ENCODE data around the gene SLAMF9.
A peak's percentile ranks its signal among the peaks of the same experiment; 100 is the strongest.

SLAMF9 gene

DNA sequence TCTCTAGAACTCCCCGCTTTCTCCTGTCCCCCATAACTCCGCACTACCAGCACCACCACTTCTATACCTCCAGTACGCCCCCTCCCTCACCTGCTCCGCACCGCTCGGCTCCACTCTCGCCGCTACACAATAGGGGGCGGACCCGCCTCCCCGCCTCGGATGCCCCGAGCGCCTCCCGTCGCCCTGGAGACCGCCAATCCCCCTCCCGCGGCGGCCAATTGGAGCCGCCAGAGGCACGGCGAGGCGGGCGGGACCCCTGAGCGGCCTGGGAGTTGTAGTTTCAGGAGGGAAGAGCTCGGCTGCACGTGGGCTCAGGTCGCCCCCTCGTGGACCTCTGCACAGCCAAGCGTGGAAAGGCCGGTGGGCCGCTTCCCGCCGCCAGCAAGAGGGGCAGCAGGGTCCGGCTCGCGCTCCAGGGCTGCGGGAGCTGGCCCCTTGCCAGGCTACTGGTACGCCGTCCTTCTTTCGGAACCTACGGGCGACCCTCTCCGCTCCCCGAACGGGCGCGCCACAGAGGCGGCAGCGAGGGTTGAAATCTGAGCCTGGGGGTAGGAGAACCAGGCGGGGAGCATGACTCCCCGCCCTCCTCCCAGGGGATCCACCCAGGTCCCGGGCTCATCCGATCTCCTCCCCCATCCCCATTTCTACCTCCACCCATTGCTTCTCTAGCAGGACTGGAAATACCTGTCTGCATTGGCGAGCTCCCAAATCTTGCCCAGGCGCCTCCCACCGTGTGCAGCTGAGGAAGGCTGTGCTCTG, 8.4 kb downstream of the SLAMF9 start, which contains the start of gene IGSF9:
IGSF9 (minus strand) TSS at position 131 of the 759 bp plus-strand sequence. CDS start 2,159 bp downstream, outside the sequence.
- peak; percentile 54 to 56 for DNase-seq (ENCODE audit: low read depth in 2 of 2)

DNA sequence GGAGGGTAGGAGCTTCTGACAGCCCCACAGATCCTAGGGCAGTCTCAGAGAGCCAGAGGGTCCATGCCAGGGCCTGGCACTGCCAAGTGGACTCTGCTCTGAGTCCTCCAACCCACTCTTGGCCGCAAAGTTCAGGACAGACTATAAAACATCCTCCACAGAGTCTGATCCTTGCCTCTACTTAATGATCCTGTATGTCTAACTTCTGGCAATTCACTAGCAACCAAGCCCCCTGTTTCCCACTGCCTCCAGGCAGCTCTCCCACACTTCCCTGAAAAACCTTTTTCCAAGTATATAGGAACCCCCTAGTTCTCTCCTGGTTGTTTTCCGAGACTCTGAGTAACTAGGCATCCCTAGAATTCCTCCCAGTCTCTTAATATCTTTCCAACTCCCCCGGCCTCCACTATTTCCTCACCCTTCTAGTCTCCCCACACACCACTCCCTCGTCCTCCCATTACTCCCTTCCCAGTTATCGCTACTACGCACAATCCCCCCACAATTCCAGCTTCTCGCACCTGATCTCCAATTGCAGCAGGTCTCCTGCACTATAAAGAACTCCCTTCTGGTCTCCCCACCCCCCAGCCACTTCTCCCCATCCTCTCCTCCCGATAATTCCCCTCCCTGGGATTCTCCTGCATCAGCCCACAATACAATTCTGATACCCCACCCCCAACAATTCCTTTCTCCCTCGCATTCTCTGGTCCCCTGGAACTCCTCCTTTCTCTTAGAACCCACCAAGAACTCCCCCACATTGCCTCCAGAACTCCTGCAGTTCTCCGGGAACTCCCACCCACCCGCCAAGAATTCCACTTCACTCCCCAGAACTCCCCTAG, 9.2 kb downstream of the SLAMF9 start:
- no peak for DNase-seq (ENCODE audit: low read depth in 2 of 2)

GRCh38 chr1:159943908-159944622, 10.0 kb downstream of the SLAMF9 start:
- DNase-seq (ENCODE audit: low read depth in 2 of 2): no peak

- DNase-seq (ENCODE audit: low read depth in 2 of 2): no peak
Measured at GRCh38 chr1:159943278-159943640, 10.8 kb downstream of the SLAMF9 start.

- DNase-seq (ENCODE audit: low read depth in 2 of 2): no peak
Measured at GRCh38 chr1:159942632-159943277, 11.3 kb downstream of the SLAMF9 start.

- DNase-seq (ENCODE audit: low read depth in 2 of 2): no peak
Measured at GRCh38 chr1:159941591-159942560, 12.2 kb downstream of the SLAMF9 start.

DNA sequence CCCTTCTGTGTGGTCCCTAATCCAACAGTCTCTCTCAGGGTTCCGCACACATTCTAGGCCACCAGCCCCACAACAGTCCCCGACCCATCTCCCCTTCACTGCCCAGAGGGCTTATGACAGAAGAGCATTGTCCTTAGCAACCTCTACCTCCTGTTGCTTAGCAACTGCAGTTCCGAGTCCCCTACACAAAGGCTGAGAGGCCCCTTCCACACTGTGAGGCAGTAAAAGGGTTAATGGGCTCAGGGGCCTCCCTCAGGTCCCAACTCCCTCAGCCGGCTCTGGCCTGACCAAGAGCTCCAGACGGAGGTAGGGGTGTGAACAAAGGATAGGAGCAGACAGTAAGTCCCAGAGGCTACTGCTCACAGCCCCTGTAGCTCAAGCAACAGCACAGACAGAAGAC, 12.9 kb downstream of the SLAMF9 start:
- DNase-seq (ENCODE audit: low read depth in 2 of 2): no peak

DNA sequence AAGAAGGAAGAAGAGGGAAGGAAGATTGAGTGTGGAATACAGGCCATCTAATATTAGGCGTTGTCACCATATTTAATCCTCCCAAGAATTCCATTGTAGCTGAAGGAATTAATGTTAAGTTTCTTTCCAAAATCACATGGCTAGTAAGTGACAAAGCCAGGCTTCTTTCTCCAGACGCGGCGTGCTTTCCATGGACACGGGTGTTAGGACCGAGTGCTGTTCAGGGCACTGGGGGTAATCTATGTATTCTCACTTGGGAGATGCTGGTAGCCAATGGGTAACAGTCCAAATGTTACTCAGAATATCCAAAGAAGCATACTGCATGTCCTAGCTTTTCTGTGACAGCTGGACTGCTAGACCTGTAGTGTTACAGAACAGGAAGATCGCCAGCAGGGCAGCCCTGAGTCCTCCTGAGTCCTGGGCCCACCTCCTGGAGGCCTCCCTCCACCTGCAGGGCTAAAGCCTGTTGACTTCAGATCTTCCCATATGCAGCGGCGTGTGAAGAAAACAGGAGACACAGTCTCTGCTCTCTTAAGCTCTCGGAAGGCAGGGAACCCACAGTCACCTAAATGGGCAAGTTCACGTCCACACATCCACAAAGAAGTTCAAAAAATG, 13.9 kb downstream of the SLAMF9 start:
- DNase-seq (ENCODE audit: low read depth in 2 of 2): no peak

DNA sequence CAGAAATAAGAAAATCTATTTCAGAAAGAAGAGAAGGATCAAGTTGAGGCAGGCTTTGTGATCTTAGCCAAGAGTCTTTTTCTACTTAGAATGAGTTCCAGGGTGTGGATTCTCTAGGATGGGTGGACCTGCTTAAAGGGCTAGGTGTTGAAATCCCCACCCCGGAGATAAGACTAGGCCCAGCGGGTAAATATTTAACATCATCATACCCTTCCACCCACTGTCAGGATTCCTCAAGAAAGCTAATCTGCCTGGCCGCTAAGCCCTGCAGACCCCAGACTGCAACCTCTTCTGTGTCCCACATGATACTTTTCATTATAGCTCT, 14.4 kb downstream of the SLAMF9 start:
- DNase-seq (ENCODE audit: low read depth in 2 of 2): no peak

DNA sequence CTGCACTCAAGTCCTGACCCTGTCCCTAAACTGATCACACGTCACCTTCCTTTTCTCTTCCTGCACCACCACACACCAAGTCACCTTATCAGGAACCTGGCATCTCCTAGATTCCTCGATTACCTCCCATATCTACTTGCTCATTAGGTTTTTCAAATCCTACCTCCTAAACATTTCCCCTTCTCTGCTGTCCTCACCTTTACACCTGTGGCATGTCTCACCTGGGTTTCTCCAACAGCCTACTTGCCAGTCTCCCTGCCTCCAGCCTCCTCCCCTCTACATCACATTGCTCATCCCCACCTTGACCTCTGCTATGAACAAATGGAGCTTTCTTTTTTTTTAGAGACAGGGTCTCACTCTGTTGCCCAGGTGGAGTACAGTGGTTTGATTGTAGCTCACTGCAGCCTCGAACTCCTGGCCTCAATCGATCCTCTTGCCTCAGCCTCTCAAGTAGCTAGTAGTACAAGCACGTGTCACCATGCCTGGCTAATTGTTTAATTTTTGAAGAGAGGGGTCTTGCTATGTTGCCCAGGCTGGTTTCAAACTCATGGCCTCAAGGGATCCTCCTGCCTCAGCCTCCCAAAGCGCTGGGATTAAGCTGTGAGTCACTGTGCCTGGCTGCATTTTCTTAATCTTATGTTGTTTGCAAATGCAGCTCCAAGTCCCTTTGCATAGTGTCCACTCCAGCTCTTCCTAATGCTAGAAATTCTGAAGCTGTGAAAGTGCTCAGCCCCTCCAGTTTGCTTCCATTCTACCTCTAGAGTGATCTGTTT, 14.9 kb downstream of the SLAMF9 start:
- no peak for DNase-seq (ENCODE audit: low read depth in 2 of 2)

- no peak for DNase-seq (ENCODE audit: low read depth in 2 of 2)
Measured at GRCh38 chr1:159938211-159938852, 15.7 kb downstream of the SLAMF9 start.

- no peak for DNase-seq (ENCODE audit: low read depth in 2 of 2)
Measured at GRCh38 chr1:159937054-159937750, 16.8 kb downstream of the SLAMF9 start.

DNA sequence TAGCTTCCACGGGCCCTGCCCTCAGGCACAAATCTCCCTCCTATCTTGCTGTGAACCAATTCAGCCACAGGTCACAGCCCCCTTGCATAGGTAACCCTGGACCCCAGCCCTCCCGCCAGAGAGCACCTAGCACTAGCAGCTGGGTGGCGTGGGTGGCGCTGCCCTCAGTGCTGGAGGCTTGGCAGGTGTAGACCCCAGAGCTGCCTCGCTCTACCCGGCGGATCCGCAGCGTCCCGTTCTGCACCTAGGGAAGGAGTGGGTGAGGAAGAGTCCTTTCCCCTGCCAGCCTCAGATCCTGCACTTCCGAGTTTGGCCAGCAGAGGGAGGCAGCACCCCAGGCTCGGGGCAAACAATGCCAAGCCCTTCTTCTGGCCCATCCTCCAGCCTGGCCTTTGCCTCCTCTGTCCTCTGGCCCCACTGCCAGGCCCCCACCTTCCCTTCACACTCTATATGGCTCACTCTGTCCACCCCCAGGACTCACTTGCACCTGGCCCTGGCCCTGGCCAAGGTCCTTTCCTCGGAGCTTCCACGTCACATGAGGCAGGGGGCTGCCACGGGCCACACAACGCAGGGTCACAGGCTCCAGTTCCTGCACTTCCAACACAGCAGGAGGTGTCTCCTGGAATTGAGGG, 17.6 kb downstream of the SLAMF9 start:
- peak; percentile 59 to 80 for DNase-seq (ENCODE audit: low read depth in 2 of 2)

GRCh38 chr1:159935719-159936272, 18.2 kb downstream of the SLAMF9 start:
- no peak for DNase-seq (ENCODE audit: low read depth in 2 of 2)

DNA sequence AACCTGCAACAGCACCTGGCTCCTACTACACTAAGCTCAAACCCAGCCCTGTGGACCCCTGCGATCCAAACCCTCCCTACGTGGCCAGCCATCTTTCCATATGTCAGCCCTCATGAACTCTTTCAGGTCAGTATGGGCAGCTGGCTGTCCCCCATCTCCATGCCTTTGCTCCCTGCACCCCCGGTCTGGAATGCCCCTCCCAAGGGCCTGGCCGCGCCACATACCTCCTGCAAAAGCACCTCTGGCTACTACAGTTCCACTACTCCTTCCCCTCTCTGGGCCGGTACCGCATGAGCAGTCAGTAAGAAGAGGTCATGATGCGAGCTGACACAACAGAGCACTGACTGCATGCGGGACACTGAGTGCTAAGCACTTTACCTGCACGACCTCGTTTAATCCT, 18.7 kb downstream of the SLAMF9 start:
- no peak for DNase-seq (ENCODE audit: low read depth in 2 of 2)

GRCh38 chr1:159934136-159935039, 19.6 kb downstream of the SLAMF9 start:
- DNase-seq (ENCODE audit: low read depth in 2 of 2): no peak

- no peak for DNase-seq (ENCODE audit: low read depth in 2 of 2)
Measured at GRCh38 chr1:159933347-159933746, 20.7 kb downstream of the SLAMF9 start.

Measured in stimulated activated CD4-positive, alpha-beta T cell treated with anti-CD3 and anti-CD28 coated beads, Interleukin-12 subunit alpha, Interleukin-12 subunit beta, amount 100 ng/mL, for 24 hours (primary cell).